ENCODE results near the gene THUMPD1. TPM values are rescaled to one million over a fixed set of nuclear protein-coding genes. Genes with fewer than 3 reads are reported as not detected.

THUMPD1 gene
- total RNA-seq, 1 donor from 2014 or later = 105 TPM

GRCh38 chr16:20755238-20755637 is 13.6 kb upstream of the THUMPD1 start:
- no peaks in the 10 kb centered on the region for H3K36me3 ChIP-seq (ENCODE audit: control insufficient read depth, insufficient read depth, low read length)
- H3K4me3 ChIP-seq (ENCODE audit: low read depth, low read length) = no peak overlapping the region
- DNase-seq (ENCODE audit: low read depth) (no peak), FAIRE-seq (no peak)
- no peaks in the 10 kb centered on the region for H3K27me3 ChIP-seq (ENCODE audit: control insufficient read depth, insufficient read depth, low read length)
- no peak for TF ChIP-seq CTCF (IDR thresholded peaks at IDR 0.05; ENCODE audit: insufficient read depth, low read length, severe bottlenecking)

DNA sequence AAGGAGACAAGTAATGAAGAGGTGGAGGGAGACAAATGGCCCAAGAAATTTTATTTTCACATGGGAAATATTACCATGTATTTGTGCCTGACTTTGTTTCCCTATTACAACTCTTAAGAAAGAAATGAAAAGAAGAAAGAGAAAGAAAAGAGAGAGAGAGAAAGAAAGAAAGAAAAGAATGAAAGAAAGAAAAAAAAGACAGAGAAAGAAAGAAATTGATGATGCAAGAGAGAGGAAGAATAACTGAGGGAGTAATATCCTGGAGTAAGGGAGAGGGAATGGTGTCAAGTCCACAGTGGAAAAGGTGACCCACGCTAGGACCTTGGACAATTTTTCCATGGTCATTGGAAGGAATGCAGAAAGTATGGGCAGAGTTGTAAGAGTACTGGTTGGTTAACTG is 12.1 kb upstream of the THUMPD1 start:
- H3K27me3 ChIP-seq (ENCODE audit: control insufficient read depth, insufficient read depth, low read length) = no peaks in the 10 kb centered on the region
- TF ChIP-seq CTCF (IDR thresholded peaks at IDR 0.05; ENCODE audit: insufficient read depth, low read length, severe bottlenecking) = no peak
- H3K36me3 ChIP-seq (ENCODE audit: control insufficient read depth, insufficient read depth, low read length) = no peaks in the 10 kb centered on the region
- no peak overlapping the region for H3K4me3 ChIP-seq (ENCODE audit: low read depth, low read length)
- no peak for FAIRE-seq
- DNase-seq (ENCODE audit: low read depth) = no peak

DNA sequence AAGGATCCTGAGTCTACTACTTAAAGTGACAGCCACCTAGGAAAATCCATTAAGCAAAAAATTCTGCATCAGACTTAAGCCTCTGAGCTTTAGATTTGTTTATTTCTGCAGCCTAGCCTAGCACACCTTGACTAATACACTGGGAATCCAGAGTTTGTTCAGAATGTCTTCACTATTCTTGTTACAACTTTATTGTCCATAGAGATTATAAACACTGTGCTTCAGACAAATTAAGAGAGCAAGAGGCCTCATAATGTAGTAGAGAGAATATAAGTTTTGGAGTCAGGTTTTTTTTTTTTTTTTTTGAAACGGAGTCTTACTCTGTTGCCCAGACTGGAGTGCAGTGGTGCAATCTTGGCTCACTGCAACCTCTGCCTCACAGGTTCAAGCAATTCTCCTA is 8.9 kb upstream of the THUMPD1 start:
- no peaks in the 10 kb centered on the region for H3K36me3 ChIP-seq (ENCODE audit: control insufficient read depth, insufficient read depth, low read length)
- DNase-seq (ENCODE audit: low read depth) (no peak), FAIRE-seq (no peak)
- no peaks in the 10 kb centered on the region for H3K27me3 ChIP-seq (ENCODE audit: control insufficient read depth, insufficient read depth, low read length)
- H3K4me3 ChIP-seq (ENCODE audit: low read depth, low read length) = no peak overlapping the region
- TF ChIP-seq CTCF (IDR thresholded peaks at IDR 0.05; ENCODE audit: insufficient read depth, low read length, severe bottlenecking) = no peak

GRCh38 chr16:20749474-20749873 is 7.9 kb upstream of the THUMPD1 start:
- no peak overlapping the region for H3K4me3 ChIP-seq (ENCODE audit: low read depth, low read length)
- H3K36me3 ChIP-seq (ENCODE audit: control insufficient read depth, insufficient read depth, low read length) = no peaks in the 10 kb centered on the region
- FAIRE-seq = no peak
- no peaks in the 10 kb centered on the region for H3K27me3 ChIP-seq (ENCODE audit: control insufficient read depth, insufficient read depth, low read length)
- no peak for DNase-seq (ENCODE audit: low read depth)
- TF ChIP-seq CTCF (IDR thresholded peaks at IDR 0.05; ENCODE audit: insufficient read depth, low read length, severe bottlenecking) = no peak

GRCh38 chr16:20747030-20747816 is 5.6 kb upstream of the THUMPD1 start:
- Histone ChIP-seq H3K36me3 (ENCODE audit: control insufficient read depth, insufficient read depth, low read length) (no peaks in the 10 kb centered on the region), H3K4me3 (ENCODE audit: low read depth, low read length) (no peak overlapping the region), H3K27me3 (ENCODE audit: control insufficient read depth, insufficient read depth, low read length) (no peaks in the 10 kb centered on the region)
- no peak for DNase-seq (ENCODE audit: low read depth)
- FAIRE-seq = no peak
- TF ChIP-seq CTCF (IDR thresholded peaks at IDR 0.05; ENCODE audit: insufficient read depth, low read length, severe bottlenecking) = no peak

DNA sequence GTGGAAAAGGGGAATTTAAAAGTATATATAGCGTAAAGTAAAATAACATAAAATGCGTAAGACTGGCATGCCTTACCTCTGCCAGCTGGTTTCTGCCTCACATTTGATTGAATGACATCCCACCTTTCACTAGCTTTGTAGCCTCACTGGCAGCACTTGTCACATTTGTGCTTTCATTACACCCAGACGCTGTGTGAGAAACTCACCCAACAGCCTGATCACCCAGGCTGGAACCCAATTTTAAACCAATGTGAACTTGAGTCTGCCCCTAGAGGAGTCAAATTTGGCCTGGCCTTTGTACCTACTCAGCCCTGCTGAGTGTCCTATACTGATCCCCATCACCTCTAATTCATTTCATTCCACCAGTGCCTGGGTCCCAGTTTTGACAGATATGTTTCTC is 4.8 kb upstream of the THUMPD1 start:
- no peak for TF ChIP-seq CTCF (IDR thresholded peaks at IDR 0.05; ENCODE audit: insufficient read depth, low read length, severe bottlenecking)
- Histone ChIP-seq H3K4me3 (ENCODE audit: low read depth, low read length) (no peak overlapping the region), H3K27me3 (ENCODE audit: control insufficient read depth, insufficient read depth, low read length) (no peaks in the 10 kb centered on the region), H3K36me3 (ENCODE audit: control insufficient read depth, insufficient read depth, low read length) (no peaks in the 10 kb centered on the region)
- FAIRE-seq (no peak), DNase-seq (ENCODE audit: low read depth) (no peak)
